ENCODE results near the gene VRK1.

The VRK1 gene

GRCh38 chr14:96796851-96797581 is at the start of gene VRK1:
Gene VRK1 (plus strand): TSS chr14:96797382. CDS start chr14:96833472, 36,090 bp downstream.
- ATAC-seq = peak; percentile 100
- TF ChIP-seq TOX (CRISPR knock-in tag; IDR thresholded peaks at IDR 0.05; ENCODE audit: borderline replicate concordance) (no peak), ZC3H10 (CRISPR knock-in tag; IDR thresholded peaks at IDR 0.05) (no peak), PATZ1 (CRISPR knock-in tag; IDR thresholded peaks at IDR 0.05; ENCODE audit: borderline replicate concordance) (no peak), GLIS3 (CRISPR knock-in tag; IDR thresholded peaks at IDR 0.05) (no peak), ISL1 (CRISPR knock-in tag; IDR thresholded peaks at IDR 0.05) (no peak), TCF4 (CRISPR knock-in tag; IDR thresholded peaks at IDR 0.05; ENCODE audit: borderline replicate concordance) (no peak), BACH2 (CRISPR knock-in tag; IDR thresholded peaks at IDR 0.05; ENCODE audit: borderline replicate concordance) (no peak), PPARA (CRISPR knock-in tag; IDR thresholded peaks at IDR 0.05; ENCODE audit: borderline replicate concordance) (no peak), ZNF565 (CRISPR knock-in tag; conservative IDR thresholded peaks at IDR 0.05; ENCODE audit: low read depth) (no peak)

- TF ChIP-seq TOX (CRISPR knock-in tag; IDR thresholded peaks at IDR 0.05; ENCODE audit: borderline replicate concordance) = no peak
- no peak for TF ChIP-seq ZFP30 (CRISPR knock-in tag; IDR thresholded peaks at IDR 0.05)
- TF ChIP-seq ZNF70 (CRISPR knock-in tag; IDR thresholded peaks at IDR 0.05) = no peak
- no peak for TF ChIP-seq PPARA (CRISPR knock-in tag; IDR thresholded peaks at IDR 0.05; ENCODE audit: borderline replicate concordance)
- TF ChIP-seq ZFP3 (CRISPR knock-in tag; IDR thresholded peaks at IDR 0.05) = no peak
- TF ChIP-seq SNAI2 (CRISPR knock-in tag; IDR thresholded peaks at IDR 0.05) = no peak
- TF ChIP-seq OSR1 (CRISPR knock-in tag; IDR thresholded peaks at IDR 0.05) = no peak
- TF ChIP-seq CSDC2 (CRISPR knock-in tag; IDR thresholded peaks at IDR 0.05) = no peak
- no peak for ATAC-seq
These were observed 49.6 kb upstream of the VRK1 start for GRCh38 chr14:96747608-96748007.

- no peak for TF ChIP-seq ZNF565 (CRISPR knock-in tag; conservative IDR thresholded peaks at IDR 0.05; ENCODE audit: low read depth)
- no peak for TF ChIP-seq ESRRG (CRISPR knock-in tag; IDR thresholded peaks at IDR 0.05)
- TF ChIP-seq CSRNP3 (CRISPR knock-in tag; IDR thresholded peaks at IDR 0.05) = no peak
- TF ChIP-seq ZC3H10 (CRISPR knock-in tag; IDR thresholded peaks at IDR 0.05) = no peak
- TF ChIP-seq CSDC2 (CRISPR knock-in tag; IDR thresholded peaks at IDR 0.05) = no peak
- TF ChIP-seq TCF4 (CRISPR knock-in tag; IDR thresholded peaks at IDR 0.05; ENCODE audit: borderline replicate concordance) = no peak
- TF ChIP-seq RARB (CRISPR knock-in tag; IDR thresholded peaks at IDR 0.05) = no peak
- no peak for TF ChIP-seq BACH2 (CRISPR knock-in tag; IDR thresholded peaks at IDR 0.05; ENCODE audit: borderline replicate concordance)
- no peak for TF ChIP-seq ISL1 (CRISPR knock-in tag; IDR thresholded peaks at IDR 0.05)
- TF ChIP-seq ZNF70 (CRISPR knock-in tag; IDR thresholded peaks at IDR 0.05) = no peak
- TF ChIP-seq ZFP3 (CRISPR knock-in tag; IDR thresholded peaks at IDR 0.05) = no peak
- TF ChIP-seq TOX (CRISPR knock-in tag; IDR thresholded peaks at IDR 0.05; ENCODE audit: borderline replicate concordance) = no peak
- TF ChIP-seq ZFP30 (CRISPR knock-in tag; IDR thresholded peaks at IDR 0.05) = no peak
- no peak for TF ChIP-seq PATZ1 (CRISPR knock-in tag; IDR thresholded peaks at IDR 0.05; ENCODE audit: borderline replicate concordance)
- TF ChIP-seq PPARA (CRISPR knock-in tag; IDR thresholded peaks at IDR 0.05; ENCODE audit: borderline replicate concordance) = no peak
- TF ChIP-seq, protein P1, sequence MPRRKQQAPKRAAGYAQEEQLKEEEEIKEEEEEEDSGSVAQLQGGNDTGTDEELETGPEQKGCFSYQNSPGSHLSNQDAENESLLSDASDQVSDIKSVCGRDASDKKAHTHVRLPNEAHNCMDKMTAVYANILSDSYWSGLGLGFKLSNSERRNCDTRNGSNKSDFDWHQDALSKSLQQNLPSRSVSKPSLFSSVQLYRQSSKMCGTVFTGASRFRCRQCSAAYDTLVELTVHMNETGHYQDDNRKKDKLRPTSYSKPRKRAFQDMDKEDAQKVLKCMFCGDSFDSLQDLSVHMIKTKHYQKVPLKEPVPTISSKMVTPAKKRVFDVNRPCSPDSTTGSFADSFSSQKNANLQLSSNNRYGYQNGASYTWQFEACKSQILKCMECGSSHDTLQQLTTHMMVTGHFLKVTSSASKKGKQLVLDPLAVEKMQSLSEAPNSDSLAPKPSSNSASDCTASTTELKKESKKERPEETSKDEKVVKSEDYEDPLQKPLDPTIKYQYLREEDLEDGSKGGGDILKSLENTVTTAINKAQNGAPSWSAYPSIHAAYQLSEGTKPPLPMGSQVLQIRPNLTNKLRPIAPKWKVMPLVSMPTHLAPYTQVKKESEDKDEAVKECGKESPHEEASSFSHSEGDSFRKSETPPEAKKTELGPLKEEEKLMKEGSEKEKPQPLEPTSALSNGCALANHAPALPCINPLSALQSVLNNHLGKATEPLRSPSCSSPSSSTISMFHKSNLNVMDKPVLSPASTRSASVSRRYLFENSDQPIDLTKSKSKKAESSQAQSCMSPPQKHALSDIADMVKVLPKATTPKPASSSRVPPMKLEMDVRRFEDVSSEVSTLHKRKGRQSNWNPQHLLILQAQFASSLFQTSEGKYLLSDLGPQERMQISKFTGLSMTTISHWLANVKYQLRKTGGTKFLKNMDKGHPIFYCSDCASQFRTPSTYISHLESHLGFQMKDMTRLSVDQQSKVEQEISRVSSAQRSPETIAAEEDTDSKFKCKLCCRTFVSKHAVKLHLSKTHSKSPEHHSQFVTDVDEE (CRISPR knock-in tag; IDR thresholded peaks at IDR 0.05) = no peak
- TF ChIP-seq, protein P2, sequence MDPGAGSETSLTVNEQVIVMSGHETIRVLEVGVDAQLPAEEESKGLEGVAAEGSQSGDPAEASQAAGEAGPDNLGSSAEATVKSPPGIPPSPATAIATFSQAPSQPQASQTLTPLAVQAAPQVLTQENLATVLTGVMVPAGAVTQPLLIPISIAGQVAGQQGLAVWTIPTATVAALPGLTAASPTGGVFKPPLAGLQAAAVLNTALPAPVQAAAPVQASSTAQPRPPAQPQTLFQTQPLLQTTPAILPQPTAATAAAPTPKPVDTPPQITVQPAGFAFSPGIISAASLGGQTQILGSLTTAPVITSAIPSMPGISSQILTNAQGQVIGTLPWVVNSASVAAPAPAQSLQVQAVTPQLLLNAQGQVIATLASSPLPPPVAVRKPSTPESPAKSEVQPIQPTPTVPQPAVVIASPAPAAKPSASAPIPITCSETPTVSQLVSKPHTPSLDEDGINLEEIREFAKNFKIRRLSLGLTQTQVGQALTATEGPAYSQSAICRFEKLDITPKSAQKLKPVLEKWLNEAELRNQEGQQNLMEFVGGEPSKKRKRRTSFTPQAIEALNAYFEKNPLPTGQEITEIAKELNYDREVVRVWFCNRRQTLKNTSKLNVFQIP (CRISPR knock-in tag; IDR thresholded peaks at IDR 0.05; ENCODE audit: borderline replicate concordance, low read depth) = no peak
- no peak for TF ChIP-seq ARNTL (CRISPR knock-in tag; IDR thresholded peaks at IDR 0.05; ENCODE audit: borderline replicate concordance, low read depth)
- ATAC-seq = no peak
These were observed 48.8 kb upstream of the VRK1 start for GRCh38 chr14:96748362-96748761.

All from SK-N-SH treated with all-trans-retinoic acid at 6 μM for 48 hours (cell line).